Inflammatory macrophage treated with lipopolysaccharide for 4 hours (primary cell): ENCODE results near the gene BCL7C.
A peak's percentile ranks its signal among the peaks of the same experiment; 100 is the strongest.
"Not testable (repeated sequence)": the region's sequence is repeated elsewhere in the genome, so short reads cannot be mapped to it uniquely, and the experiment has no call there.

Source experiments
- DNase-seq: peaks from one replicate; pipeline ENCODE4 v3.0.0-alpha.2; 2020

Gene BCL7C

GRCh38 chr16:30894540-30895368, 877 bp upstream of the BCL7C start:
- DNase-seq: no peak

DNA sequence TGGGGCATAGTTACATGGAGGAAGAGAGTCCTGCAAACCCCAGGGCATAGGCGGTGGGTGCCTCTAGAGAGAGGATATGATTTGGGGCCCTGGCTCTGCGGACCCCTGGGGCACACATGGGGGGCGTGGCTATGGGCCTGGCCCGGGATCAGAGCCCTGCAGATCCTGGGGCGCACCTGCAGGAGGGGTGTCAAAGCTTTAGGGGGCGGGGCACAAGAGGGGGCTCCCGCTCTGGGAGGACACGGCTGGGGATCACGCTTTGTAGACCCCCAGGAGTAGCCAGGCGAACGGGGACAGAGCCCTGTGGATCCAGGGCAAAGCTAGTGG, 497 bp downstream of the BCL7C start:
- DNase-seq: no peak

DNA sequence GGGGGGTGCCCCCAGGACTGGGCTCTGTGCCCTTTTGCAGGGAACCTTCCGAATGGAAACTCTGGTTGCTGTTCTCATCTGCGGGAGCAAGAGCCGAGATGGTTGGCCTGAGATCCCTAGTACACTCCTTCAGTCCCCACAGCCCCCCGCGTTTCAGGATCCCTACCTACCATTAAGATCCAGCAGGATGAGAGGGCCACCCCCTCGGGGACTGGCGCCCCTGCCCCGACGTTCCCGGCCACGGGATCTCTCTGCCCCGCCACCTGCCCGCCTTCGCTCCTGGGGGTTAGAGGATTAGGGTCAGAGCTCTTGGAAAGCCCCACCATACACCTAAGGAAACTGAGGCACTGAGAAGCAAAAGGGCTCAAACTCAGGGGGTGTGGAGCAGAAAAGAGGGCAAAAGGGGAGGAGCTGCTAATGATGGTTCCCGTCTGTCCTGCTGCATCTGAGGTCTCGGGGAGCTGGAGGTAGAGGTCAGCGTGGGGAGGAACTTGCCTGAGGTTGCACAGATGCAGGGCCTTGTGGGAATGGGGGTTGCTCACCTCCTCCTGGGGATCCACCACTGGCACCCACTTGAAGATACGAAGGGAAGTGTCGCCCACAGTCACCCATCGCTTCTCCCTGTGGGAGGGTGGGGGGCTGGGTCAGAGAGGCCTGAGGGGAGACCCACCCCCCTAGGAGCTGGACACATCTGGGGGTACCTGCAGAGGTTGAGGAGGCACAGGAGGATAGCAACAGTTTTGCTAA, 1.0 kb downstream of the BCL7C start:
- DNase-seq: no peak

DNA sequence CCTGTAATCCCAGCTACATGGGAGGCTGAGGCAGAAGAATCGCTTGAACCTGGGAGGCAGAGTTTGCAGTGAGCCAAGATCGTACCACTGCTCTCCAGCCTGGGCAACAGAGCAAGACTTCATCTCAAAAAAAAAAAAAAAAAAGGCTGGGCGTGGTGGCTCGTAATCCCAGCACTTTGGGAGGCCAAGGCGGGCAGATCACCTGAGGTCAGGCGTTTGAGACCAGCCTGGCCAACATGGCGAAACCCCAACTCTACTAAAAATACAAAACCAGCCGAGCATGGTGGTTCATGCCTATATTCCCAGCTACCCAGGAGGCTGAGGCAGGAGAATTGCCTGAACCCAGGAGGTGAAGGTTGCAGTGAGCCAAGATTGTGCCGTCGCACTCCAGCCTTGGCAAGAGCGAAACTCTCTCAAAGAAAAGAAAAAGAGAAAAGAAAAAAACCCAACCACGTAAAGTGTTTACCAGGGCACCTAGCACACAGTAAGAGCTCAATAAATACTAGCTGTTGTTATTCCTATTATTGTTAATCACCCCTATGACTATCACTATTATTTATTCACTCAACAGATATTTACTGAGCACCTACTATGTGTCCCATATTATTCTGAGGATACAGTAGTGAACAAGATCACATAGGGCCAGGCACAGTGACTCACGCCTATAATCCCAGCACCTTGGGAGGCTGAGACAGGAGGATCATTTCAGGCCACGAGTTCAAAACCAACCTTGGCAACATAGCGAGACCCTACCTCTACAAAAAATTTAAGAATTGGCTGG, 2.6 kb downstream of the BCL7C start:
- DNase-seq: not testable (repeated sequence)

- no peak for DNase-seq
These were observed 4.2 kb downstream of the BCL7C start for GRCh38 chr16:30889721-30890120.

GRCh38 chr16:30888856-30889499, 4.9 kb downstream of the BCL7C start:
- no peak for DNase-seq

DNA sequence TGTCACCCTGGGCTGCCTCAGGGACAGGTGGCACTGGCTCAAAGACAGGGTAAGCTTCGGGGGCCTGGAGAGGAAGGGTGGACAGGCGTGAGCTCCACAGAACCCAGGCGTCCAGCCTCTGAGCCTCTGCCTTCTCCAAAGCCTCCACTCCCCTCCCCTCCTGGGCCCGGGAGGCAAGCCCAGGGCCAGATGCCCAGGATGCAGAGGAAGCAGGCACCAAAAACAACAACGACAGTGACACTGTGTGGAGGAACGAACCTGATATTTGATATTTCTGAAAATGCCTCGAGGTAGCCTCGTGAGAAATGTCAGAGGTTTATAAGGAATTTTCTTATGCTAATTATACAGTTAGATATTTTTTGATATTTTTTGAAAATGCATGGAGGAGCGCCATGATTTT, 6.0 kb downstream of the BCL7C start:
- no peak for DNase-seq

DNA sequence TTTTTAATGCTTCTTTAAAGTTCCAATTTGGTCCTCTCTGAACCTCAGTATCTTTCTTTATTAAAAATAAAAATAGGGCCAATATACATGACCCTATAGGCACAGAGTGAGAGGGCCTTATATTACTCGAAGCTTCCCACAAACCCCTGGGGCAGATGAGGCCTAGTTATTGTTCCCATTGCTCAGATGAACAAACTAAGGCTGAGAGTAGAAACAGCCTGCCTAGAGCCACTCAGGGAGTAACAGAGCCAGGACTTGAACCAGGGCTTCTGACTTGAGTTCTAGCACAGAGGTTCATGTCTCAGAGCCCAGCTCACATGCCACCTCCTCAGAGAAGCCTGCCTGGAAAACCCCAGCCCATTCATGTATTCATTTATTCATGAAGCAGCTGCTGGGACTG, 7.7 kb downstream of the BCL7C start:
- no peak for DNase-seq

DNA sequence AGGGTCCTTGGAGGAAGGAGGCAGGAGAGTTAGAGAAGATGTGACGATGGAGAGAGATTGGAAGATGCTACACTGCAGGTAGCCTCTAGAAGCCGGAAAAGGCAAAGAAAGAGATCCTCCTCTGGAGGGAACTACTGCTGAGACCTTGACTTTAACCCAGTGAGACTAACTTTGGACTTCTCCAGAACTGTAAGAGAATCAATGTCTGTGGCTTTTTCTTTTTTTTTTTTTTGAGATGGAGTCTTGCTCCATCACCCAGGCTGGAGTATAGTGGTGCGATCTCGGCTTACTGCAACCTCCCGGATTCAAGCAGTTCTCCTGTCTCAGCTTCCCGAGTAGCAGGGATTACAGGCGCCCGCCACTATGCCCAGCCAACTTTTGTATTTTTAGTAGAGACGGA, 8.7 kb downstream of the BCL7C start:
- DNase-seq: no peak

DNA sequence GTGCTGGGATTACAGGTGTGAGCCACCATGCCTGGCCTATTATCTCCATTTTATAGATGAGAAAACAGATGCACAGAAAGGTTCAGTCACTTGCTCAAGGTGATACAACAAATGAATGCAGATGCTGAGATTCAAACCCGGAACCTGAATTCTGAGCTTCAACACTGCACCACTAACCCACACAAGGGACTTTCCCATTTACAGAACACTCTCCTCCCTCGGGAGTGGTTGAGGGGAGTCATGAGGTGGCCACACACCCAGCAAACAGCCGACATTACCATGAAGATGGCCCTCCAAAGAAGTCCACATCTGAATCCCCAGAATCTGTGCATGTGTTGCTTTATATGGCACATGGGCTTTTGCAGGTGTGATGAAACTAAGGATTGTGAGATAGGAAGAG, 9.1 kb downstream of the BCL7C start:
- no peak for DNase-seq

- no peak for DNase-seq
These were observed 11.2 kb downstream of the BCL7C start for GRCh38 chr16:30882429-30883310.

DNA sequence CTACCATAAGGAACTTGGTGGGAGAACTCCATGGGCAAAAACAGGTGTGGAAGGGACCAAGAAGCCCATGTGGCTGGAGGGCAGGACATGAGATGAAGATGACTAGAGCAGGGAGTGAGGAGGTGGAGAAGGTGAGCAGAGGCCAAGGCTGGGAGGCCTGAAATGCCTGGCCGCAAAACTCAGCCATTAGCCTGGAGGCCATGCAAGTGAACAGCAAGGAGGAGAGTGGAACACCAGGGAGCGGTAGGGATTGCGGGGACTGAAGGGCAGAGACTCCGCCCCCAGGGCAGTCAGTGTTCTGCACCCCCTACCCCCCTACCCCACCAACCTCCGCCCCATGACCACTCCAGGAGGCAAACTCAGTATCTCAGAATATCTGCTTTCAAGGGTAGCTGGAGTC, 17.0 kb downstream of the BCL7C start:
- no peak for DNase-seq

DNA sequence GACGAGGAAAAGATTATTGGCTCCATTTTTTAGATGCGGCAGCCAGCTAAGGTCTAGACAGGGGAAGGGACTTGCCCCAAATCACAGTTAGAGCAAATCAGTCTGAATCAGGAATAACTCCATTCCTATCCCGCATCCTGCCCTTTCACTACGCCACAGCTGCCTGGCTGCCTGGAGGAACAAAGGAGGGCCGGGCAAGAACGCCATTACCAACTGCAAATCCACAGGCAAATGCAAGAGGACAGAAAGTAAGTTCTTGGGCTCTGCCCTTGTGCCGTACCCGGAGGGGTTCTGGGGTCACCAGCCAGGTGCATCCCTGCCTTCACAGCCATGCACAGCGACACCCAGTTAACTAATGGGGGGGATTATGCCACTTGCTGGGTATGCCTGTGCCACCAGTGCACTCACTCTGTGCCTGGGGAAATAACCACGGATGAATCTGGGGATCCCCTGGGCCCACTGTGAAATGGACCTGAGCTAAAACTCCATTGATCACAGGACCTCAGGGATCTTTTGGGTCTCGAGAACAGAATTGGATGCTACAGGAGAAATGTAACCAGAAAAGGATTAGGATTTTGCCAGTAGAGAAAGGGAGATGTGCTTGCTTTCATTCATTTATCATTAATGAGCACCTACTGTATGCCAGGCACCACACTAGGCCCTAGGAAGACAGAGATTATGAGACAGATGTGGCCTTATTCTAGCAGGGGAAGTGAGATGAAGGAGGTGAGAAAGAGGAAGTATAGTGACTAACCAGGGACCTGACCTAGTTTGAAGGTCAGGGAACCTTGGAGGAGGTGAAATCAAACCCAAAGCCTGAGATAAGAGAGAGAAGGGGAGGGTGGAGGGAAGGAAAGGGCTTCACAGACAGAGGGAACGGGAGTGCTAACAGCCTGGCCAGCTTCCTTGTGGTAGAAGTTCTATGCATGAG, 17.7 kb downstream of the BCL7C start:
- peak; percentile 69 for DNase-seq

DNA sequence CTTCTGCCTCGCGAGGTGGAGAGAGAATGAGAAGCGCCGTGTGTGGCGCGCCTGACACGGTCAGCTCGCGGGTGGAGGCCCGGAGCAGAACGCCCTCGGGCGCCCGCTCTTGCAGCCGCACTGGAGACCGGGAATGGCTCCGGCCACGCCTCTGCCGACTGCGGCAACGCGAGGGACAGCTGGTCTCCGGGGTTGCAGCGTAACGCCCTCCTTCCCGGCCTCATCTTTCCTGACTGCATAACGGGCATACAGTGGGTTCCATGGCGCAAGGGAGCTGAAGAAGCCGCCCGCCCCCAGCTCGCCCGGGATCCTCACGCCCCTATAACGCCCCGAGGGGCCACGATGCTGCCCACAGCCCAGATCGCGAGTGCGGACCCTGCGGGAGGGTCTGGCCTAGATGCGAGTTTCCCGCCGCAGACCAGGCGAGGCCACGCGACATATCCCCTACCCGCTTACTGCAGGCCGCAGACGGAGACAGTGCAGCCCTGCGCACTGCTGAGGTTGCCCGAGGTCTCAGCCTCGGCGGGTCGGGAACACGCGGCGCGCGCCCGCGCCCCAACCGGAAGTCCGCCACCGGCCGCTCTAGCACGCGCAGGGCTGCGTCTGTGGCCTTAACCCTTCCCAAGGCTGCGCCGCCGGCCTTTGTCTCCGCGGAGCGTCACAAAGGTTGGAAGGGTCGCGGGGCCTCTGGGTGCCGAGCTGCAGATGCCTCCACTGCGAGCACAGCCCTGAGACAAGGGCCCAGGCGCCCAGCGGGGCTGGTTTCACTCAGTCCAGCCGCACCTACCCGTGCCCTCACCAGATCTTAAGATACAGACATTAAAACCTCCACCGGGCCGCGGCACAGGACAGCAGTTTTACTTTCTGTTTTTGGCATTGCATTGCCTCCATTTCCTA, 18.8 kb downstream of the BCL7C start:
- DNase-seq: peak; percentile 91

GRCh38 chr16:30874244-30874820, 19.5 kb downstream of the BCL7C start:
- no peak for DNase-seq

DNA sequence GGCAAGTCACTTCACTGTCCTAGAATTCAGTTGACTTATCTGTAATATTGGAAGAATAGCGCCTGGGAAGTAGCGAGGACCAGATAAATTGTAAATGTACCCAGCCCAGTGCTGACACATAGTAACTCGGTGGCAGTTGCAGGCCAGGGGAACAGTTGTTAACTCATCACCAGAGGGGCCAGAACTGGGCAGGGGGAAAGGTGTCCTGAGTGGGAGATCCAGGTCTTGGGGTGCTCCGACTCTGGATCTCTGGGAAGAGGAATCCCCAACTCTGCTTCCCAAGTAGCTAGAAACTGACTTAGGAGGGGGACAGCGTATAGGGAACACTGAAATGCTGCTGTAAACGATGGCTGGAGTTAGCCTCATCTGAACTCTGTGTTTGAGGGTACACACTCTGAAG, 23.0 kb downstream of the BCL7C start:
- no peak for DNase-seq

DNA sequence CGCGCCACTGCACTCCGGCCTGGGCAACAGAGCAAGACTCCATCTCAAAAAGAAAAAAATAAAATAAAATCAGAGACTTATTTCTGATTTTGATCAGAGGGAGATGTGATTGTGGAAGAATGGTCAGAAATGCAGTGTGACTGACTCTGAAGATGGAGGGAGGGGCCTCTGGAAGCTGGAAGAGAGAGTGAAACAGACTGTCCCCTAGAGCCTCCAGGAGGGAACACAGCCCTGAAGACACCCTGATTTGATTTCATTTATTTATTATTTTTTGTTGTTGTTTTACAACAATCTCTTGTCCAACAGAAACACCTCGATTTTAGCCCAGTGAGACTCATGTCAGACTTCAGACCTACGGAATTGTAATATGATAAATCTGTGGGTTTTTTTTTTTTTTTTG, 26.1 kb downstream of the BCL7C start:
- peak; percentile 15 for DNase-seq

DNA sequence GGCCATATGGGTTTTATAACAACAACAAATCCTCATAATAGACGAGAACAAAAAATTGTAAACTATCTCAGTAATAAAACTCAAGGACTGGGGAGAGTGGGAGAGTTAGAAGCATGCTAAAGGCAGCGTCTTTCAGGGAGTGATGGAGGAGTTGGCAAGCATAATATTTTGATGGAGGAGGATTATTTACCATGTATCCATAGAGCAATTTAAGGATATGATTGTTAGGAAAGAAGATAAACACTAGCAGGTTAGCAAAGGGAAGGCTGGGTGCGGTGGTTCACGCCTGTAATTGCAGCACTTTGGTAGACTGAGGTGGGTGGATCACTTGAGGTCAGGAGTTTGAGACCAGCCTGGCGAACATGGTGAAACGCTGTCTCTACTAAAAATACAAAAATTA, 27.8 kb downstream of the BCL7C start:
- DNase-seq: no peak

GRCh38 chr16:30863178-30863577, 30.7 kb downstream of the BCL7C start:
- DNase-seq: not testable (repeated sequence)

DNA sequence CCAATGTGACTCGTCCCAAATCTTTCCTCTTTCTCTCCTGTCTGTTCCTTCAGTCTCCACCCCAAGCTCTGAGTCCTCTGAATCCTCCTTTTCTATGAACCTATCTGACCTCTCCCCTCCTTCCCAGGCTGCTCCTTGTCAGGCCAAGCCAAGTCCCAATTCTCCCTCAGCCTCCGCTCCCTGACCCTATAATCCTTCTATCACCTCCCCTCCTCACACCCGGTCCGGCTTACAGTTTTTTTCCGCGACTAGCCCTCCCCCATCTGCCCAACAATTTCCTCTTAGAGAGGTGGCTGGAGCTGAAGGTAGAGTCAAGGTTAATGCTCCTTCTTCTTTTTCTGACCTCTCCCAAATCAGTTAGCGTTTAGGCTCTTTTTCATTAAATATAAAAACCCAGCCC, 33.1 kb downstream of the BCL7C start:
- DNase-seq: not testable (repeated sequence)
